ENCODE measurements around the gene PIK3R1.

GRCh38 chr5:68264024-68264956 is 48.7 kb downstream of the PIK3R1 start:
- TF ChIP-seq CTCF (conservative IDR thresholded peaks at IDR 0.05; ENCODE audit: low read depth, low read length): no peak
- TF ChIP-seq EZH2 (IDR thresholded peaks at IDR 0.05; ENCODE audit: low read length, unreplicated experiment): no peak

Data from PC-3 (cell line).